GM21717 (cell line): ENCODE data around the gene RAB3D.
"Not testable (repeated sequence)": the region's sequence is repeated elsewhere in the genome, so short reads cannot be mapped to it uniquely, and the experiment has no call there.

Experiments
- ATAC-seq: cut with Tn5 transposase; IDR thresholded peaks from one replicate; pipeline ENCODE4 v1.9.1; 2021; ENCODE audit warnings: mild to moderate bottlenecking, moderate library complexity; ENCODE audit not compliant: unreplicated experiment

Gene RAB3D

DNA sequence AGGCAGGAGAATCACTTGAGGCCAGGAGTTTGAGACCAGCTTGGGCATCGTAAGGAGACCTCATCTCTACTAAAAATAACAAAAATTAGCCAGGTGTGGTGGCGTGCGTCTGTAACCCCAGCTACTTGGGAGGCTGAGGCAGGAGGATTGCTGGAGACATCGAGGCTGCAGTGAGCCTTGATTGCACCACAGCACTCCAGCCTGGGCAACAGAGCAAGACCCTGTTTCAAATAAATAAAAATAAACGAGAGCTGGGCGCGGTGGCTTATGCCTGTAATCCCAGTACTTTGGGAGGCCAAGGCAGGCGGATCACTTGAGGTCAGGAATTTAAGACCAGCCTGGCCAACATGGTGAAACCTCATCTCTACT lies 626 bp upstream of the RAB3D start:
- ATAC-seq = not testable (repeated sequence)

- ATAC-seq = peak; percentile 14
Measured at GRCh38 chr19:11338569-11339253, 746 bp downstream of the RAB3D start.

GRCh38 chr19:11338121-11338520 lies 1.3 kb downstream of the RAB3D start:
- ATAC-seq = no peak

- no peak for ATAC-seq
Measured at GRCh38 chr19:11337080-11337479, 2.4 kb downstream of the RAB3D start.

DNA sequence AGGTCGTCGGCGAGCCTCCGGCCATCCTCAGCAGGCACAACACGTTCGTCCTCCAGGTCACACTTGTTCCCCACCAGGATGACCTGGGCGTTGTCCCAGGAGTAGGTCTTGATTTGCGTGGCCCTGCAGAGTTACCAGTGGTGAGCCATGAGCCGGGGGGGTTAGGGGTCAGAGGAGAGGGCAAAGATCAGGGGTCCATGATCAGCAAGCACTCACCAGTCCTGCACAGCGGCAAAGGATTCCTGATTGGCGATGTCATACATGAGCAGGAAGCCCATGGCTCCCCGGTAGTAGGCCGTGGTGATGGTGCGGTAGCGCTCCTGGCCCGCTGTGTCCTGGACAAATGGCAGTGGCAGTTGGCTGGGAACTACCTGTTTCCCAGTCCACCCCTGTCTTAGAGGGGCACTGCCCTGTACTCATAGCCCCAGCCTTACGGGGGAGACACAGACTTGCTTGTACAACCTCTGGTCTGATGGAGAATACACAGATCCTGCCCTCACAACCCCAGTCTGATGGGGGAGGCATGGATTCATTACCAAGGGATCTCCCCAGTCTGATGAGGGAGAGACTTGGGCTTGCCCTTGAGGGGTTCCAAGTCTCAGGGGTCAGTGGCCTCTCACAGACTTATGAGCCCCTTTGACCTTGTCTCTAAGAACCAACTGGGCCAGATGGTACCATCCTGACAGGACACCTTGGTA lies 3.9 kb downstream of the RAB3D start:
- no peak for ATAC-seq

DNA sequence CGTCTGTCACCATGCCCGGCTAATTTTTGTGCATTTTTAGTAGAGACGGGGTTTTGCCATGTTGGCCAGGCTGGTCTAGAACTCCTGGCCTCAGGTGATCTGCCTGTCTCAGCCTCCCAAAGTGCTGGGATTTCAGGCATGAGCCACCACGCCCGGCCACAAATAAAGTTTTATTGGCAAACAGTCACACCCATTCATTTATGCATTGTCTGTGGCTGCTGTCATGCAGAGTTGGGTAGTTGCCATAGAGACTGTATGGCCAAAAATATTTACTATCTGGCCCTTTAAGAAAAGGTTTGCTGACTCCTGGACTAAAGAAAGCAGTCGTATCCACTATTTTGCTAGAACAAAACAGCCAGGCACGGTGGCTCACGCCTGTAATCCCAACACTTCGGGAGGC lies 5.6 kb downstream of the RAB3D start:
- not testable (repeated sequence) for ATAC-seq

- no peak for ATAC-seq
Measured at GRCh38 chr19:11332822-11333221, 6.6 kb downstream of the RAB3D start.

DNA sequence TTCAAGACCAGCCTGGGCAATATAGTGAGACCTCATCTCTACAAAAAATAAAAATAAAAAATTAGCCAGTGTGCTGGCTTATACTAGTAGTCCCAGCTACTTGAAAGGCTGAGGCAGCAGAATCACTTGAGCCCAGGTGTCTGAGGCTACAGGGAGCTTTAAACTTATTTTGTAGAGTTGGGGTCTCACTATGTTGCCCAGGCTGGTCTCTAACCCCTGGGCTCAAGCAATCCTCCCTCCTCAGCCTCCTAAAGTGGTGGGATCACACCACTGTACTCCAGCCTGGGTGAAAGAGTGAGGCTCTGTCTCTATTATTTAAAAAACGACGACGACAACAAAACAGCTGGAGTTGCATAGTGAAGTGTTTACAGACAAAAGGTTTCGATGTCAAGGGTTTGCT lies 8.0 kb downstream of the RAB3D start:
- ATAC-seq = no peak

- no peak for ATAC-seq
Measured at GRCh38 chr19:11330127-11330526, 9.3 kb downstream of the RAB3D start.

DNA sequence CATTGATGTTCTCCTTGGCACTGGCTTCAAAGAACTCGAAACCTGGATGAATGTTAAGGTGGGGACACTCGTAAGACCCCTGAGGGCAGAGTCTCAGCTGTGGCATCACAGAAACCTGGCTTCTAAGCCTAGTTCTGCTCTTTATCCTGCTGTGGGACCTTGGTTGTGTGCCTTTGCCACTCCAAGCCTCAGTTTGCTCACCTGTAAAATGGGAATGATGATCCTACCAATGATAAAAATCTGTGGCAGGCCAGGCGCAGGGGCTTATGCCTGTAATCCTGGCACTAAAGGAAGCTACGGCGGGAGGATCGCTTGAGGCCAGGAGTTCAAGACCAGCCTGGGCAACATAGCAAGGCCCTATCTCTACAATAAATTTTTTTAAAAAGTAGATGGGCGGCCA lies 13.9 kb downstream of the RAB3D start:
- no peak for ATAC-seq

GRCh38 chr19:11324748-11325389 lies 14.6 kb downstream of the RAB3D start:
- ATAC-seq = no peak

DNA sequence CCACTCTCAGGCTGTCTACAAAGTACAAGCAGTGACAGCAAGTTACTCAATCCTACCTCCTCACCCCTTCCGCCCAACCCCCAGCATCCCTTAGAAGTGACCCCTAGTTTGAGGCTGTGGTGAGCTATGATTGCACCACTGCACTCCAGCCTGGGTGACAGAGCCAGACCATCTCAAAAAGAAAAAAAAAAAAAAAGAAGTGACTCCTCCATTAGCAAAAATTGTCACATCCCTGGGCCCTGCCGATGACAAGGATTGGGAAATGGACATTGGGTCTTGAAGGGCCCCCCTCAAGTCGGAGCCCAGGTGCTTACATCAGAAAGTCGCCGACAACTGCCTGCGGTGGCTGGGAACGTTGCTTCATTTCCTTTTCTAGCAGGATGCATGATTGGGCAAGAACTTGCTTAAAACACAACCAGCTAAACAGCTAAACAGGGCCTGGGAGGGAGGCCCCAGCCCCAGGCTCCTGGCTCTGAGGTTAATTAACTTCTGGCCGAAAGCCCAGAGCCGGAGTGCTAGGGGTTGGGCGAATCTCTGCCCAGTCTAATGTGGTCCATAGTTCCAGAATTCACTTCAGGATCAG lies 15.3 kb downstream of the RAB3D start:
- ATAC-seq = no peak

GRCh38 chr19:11323601-11324078 lies 15.8 kb downstream of the RAB3D start:
- no peak for ATAC-seq

- ATAC-seq = no peak
Measured at GRCh38 chr19:11322269-11323024, 17.0 kb downstream of the RAB3D start.

DNA sequence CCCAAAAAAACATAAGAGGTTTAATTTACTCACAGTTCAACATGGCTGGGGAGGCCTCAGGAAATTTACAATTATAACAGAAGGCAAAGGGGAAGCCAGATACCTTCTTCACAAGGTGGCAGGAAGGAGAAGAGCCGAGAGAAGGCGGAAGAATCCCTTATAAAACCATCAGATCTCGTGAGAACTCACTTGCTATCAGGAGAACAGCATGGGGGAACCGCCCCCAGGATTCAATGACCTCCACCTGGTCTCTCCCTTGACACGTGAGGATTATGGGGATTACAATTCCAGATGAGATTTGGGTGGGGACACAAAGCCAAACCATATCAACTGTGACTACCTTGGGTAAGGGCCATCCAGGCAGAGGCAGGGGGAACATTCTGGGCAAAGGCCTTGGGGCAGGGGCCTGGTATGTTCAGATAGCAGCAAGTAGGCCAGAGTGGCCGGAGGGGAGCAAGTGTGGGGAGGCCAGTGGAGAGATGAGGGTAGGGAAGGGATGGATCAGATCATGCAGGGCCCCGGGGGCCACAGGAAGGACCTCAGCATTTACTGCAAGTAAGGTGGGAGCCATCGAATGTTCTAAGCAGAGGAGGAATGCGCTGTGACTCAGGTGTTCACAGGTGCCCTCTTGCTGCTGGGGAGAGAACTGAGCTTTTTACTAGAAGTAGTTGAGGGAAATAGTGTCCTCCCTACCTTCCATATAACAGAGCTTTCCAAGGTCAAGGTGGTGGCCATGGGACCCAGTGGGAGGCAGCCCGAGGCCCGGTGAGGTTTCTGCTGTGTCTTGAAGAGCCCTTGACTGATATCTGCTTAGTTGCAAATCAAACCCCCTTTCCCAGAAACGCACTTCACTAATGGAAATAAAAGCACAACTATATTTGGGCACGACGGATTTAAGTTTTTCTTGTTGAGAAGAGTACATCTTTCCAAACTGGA lies 18.0 kb downstream of the RAB3D start:
- ATAC-seq = no peak

GRCh38 chr19:11320278-11320995 lies 19.0 kb downstream of the RAB3D start:
- ATAC-seq = not testable (repeated sequence)

GRCh38 chr19:11306337-11306736 lies 33.1 kb downstream of the RAB3D start:
- ATAC-seq = no peak

GRCh38 chr19:11304936-11305335 lies 34.5 kb downstream of the RAB3D start:
- no peak for ATAC-seq

- no peak for ATAC-seq
Measured at GRCh38 chr19:11300811-11301120, 38.7 kb downstream of the RAB3D start.
